ENCODE measurements around the gene HACD4.

HACD4 gene

DNA sequence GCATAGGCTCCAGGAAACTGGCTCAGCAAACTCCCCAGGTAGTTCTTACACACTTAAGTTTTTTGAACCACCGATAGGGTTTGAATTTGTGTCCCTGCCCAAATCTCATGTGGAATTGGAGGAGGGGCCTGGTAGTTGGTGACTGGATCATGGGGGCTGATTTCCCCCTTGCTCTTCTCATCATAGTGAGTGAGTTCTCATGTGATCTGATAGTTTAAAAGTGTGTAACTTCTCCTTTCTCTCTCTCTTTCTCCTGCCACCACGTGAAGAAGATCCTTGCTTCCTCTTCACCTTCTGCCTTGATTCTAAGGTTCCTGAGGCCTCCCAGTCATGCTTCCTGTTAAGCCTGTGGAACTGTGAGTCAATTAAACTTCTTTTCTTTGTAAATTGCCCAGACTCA, 22.4 kb upstream of the HACD4 start:
- no peak overlapping the region for H3K27ac ChIP-seq
- TF ChIP-seq, protein P1, sequence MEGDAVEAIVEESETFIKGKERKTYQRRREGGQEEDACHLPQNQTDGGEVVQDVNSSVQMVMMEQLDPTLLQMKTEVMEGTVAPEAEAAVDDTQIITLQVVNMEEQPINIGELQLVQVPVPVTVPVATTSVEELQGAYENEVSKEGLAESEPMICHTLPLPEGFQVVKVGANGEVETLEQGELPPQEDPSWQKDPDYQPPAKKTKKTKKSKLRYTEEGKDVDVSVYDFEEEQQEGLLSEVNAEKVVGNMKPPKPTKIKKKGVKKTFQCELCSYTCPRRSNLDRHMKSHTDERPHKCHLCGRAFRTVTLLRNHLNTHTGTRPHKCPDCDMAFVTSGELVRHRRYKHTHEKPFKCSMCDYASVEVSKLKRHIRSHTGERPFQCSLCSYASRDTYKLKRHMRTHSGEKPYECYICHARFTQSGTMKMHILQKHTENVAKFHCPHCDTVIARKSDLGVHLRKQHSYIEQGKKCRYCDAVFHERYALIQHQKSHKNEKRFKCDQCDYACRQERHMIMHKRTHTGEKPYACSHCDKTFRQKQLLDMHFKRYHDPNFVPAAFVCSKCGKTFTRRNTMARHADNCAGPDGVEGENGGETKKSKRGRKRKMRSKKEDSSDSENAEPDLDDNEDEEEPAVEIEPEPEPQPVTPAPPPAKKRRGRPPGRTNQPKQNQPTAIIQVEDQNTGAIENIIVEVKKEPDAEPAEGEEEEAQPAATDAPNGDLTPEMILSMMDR (IDR thresholded peaks at IDR 0.05), result no peak
- no peaks in the 10 kb centered on the region for H3K4me1 ChIP-seq
- no peak overlapping the region for H3K4me3 ChIP-seq (ENCODE audit: low read depth, low read length)
- H2AFZ ChIP-seq, result no peak overlapping the region
- no peak overlapping the region for H3K9ac ChIP-seq
- H3K9me3 ChIP-seq (ENCODE audit: control insufficient read depth, low read length), result no peaks in the 10 kb centered on the region
- no peak overlapping the region for H3K4me2 ChIP-seq (ENCODE audit: low read length)
- H3K36me3 ChIP-seq (ENCODE audit: control insufficient read depth, insufficient read depth, low read length), result no peaks in the 10 kb centered on the region
- no peaks in the 10 kb centered on the region for H3K79me2 ChIP-seq
- H3K27me3 ChIP-seq (ENCODE audit: control insufficient read depth, insufficient read depth, low read length), result no peaks in the 10 kb centered on the region

DNA sequence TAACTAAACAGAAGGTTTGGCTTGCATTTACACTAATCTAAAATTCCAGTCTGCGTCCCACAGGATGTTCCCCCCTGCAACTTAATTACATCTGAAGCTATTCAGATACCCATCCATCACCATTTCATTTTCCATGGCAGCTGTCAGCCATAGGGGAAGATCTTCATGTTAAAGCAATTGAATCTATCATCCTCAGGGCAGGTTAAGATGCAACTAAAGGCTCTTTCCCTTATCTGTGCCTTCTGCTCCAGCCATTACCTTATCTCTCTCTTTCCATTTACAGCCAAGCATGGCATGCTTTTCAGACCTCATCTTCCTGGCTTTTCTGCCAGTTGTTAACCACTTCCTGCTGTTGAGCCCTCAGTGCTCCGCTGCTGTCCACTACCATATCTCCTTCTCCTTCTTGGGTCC, 15.8 kb upstream of the HACD4 start:
- Histone ChIP-seq H3K4me3 (ENCODE audit: low read depth, low read length) (no peak overlapping the region), H3K27ac (no peak overlapping the region), H3K9ac (no peak overlapping the region), H3K9me3 (ENCODE audit: control insufficient read depth, low read length) (no peaks in the 10 kb centered on the region), H3K27me3 (ENCODE audit: control insufficient read depth, insufficient read depth, low read length) (no peaks in the 10 kb centered on the region), H3K36me3 (ENCODE audit: control insufficient read depth, insufficient read depth, low read length) (no peaks in the 10 kb centered on the region), H3K4me2 (ENCODE audit: low read length) (no peak overlapping the region), H3K4me1 (no peaks in the 10 kb centered on the region), H2AFZ (no peak overlapping the region), H3K79me2 (no peaks in the 10 kb centered on the region)
- TF ChIP-seq, protein P1 (IDR thresholded peaks at IDR 0.05), result no peak

DNA sequence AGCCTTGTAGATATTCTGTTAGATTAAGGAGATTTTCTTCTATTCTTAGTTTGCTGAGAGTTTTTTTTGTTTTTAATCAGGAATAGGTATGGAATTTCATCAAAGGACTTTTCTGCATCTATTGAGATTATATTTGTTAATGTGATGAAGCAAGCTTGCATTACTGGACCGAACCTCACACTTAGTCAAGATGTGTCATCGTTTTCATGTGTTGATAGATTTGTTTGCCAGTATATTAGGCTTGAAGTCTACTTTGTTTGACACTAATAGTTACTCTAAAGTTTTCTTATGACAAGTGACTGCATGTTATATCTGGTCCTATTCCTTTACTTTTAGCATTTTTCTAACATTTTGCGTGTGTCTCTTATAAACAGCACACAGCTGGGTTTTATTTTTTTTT, 12.4 kb upstream of the HACD4 start:
- H3K27me3 ChIP-seq (ENCODE audit: control insufficient read depth, insufficient read depth, low read length), result no peaks in the 10 kb centered on the region
- no peaks in the 10 kb centered on the region for H3K79me2 ChIP-seq
- H3K9me3 ChIP-seq (ENCODE audit: control insufficient read depth, low read length), result no peaks in the 10 kb centered on the region
- TF ChIP-seq, protein P1 (IDR thresholded peaks at IDR 0.05), result no peak
- no peak overlapping the region for H3K4me3 ChIP-seq (ENCODE audit: low read depth, low read length)
- no peak overlapping the region for H3K27ac ChIP-seq
- no peaks in the 10 kb centered on the region for H3K36me3 ChIP-seq (ENCODE audit: control insufficient read depth, insufficient read depth, low read length)
- H3K9ac ChIP-seq, result no peak overlapping the region
- H3K4me2 ChIP-seq (ENCODE audit: low read length), result no peak overlapping the region
- no peaks in the 10 kb centered on the region for H3K4me1 ChIP-seq
- no peak overlapping the region for H2AFZ ChIP-seq

DNA sequence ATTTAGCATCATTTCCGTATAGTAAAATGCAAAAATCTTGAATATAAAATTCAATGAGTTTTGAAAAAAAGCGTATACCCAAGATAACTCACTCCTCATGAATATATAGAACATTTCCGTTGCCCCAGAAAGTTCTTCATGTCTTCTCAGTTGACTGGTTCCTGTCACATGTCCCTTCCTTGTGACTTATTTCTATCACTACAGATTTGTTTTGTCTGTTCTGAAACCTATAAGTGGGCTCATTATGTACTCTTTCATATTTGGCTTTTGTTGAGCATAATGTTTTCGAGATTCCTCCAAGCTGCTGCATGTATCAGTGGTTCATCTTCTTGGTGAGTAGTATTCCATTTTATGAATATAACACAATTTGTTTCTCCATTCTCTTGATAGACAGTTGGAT, 11.0 kb upstream of the HACD4 start:
- H3K27me3 ChIP-seq (ENCODE audit: control insufficient read depth, insufficient read depth, low read length), result no peaks in the 10 kb centered on the region
- no peak overlapping the region for H2AFZ ChIP-seq
- no peaks in the 10 kb centered on the region for H3K9me3 ChIP-seq (ENCODE audit: control insufficient read depth, low read length)
- no peak overlapping the region for H3K4me2 ChIP-seq (ENCODE audit: low read length)
- H3K4me1 ChIP-seq, result no peaks in the 10 kb centered on the region
- no peaks in the 10 kb centered on the region for H3K79me2 ChIP-seq
- no peaks in the 10 kb centered on the region for H3K36me3 ChIP-seq (ENCODE audit: control insufficient read depth, insufficient read depth, low read length)
- no peak overlapping the region for H3K9ac ChIP-seq
- TF ChIP-seq, protein P1 (IDR thresholded peaks at IDR 0.05), result no peak
- no peak overlapping the region for H3K27ac ChIP-seq
- H3K4me3 ChIP-seq (ENCODE audit: low read depth, low read length), result no peak overlapping the region

DNA sequence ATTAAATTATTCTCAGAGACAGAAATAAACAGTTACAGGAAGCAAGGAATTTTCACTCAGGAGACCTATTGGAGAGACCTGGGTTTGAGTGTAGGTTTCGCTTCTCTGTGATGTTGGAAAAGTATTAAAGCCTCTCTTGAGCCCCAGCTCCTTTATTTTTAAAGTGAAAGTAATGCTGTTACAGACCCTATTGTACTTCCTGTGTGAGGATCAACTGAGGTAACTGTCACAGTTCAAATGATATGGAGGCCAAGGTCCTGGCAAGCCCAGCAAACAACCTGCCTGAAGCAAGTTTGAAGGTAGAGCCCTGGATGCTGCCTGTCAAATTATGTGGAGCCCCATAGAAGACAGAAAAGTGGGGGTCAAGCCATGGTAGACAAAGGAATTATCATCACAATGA, 7.9 kb upstream of the HACD4 start:
- H3K4me2 ChIP-seq (ENCODE audit: low read length), result no peak overlapping the region
- peak overlapping the region; percentile 5 for H2AFZ ChIP-seq
- H3K4me3 ChIP-seq (ENCODE audit: low read depth, low read length), result no peak overlapping the region
- H3K9ac ChIP-seq, result no peak overlapping the region
- H3K79me2 ChIP-seq, result no peaks in the 10 kb centered on the region
- H3K4me1 ChIP-seq, result no peaks in the 10 kb centered on the region
- no peaks in the 10 kb centered on the region for H3K27me3 ChIP-seq (ENCODE audit: control insufficient read depth, insufficient read depth, low read length)
- H3K36me3 ChIP-seq (ENCODE audit: control insufficient read depth, insufficient read depth, low read length), result no peaks in the 10 kb centered on the region
- H3K9me3 ChIP-seq (ENCODE audit: control insufficient read depth, low read length), result no peaks in the 10 kb centered on the region
- no peak overlapping the region for H3K27ac ChIP-seq
- TF ChIP-seq, protein P1 (IDR thresholded peaks at IDR 0.05), result no peak

Measured in parathyroid adenoma (tissue), 2 donors.